Tibial nerve (tissue), 4 donors: ENCODE data around the gene TNS3. TPM values are rescaled to one million over a fixed set of nuclear protein-coding genes. Genes with fewer than 3 reads are reported as not detected.

ENCODE experiments used
- DNase-seq, 2 donors: peaks; one replicate each; pipeline ENCODE4 v3.0.0-alpha.2; 2019; ENCODE audit warnings: low spot score in 2 of 2
- H3K27ac ChIP-seq, 4 donors: fragments of 200-600 bp; sonication (generic) in 3 of 4; one replicate each; pipeline ENCODE4 v1.5.1; 2017 to 2019; ENCODE audit warnings: mild to moderate bottlenecking in 1 of 4
- H3K27me3 ChIP-seq, 2 donors: fragments of 200-600 bp; sonication (generic) in 1 of 2; one replicate each; pipeline versions ENCODE4 v1.5.1 to v1.6.0; 2017 to 2019
- H3K36me3 ChIP-seq, 3 donors: fragments of 200-600 bp; sonication (generic); one replicate each; pipeline ENCODE4 v1.5.1; 2018 to 2019
- H3K4me1 ChIP-seq, 4 donors: fragments of 200-600 bp; sonication (generic) in 3 of 4; one replicate each; pipeline ENCODE4 v1.5.1; 2017 to 2019
- H3K4me3 ChIP-seq, 4 donors: fragments of 200-600 bp; sonication (generic) in 3 of 4; one replicate each; pipeline ENCODE4 v1.5.1; 2017 to 2019; ENCODE audit warnings: mild to moderate bottlenecking in 1 of 4, moderate library complexity in 1 of 4
- H3K9me3 ChIP-seq, 4 donors: fragments of 200-600 bp; sonication (generic) in 3 of 4; one replicate each; pipeline ENCODE4 v1.5.1; 2017 to 2019
- CTCF ChIP-seq, 5 experiments: fragments of 200-600 bp in 3 of 5; fragments of 450-650 bp in 2 of 5; sonication (generic) in 3 of 5; IDR thresholded peaks; one replicate each; pipeline ENCODE4 v1.5.1; 2016 to 2019; ENCODE audit warnings: antibody characterized with exemption in 5 of 5, mild to moderate bottlenecking in 3 of 5, moderate library complexity in 2 of 5
- EP300 ChIP-seq, 2 donors: sonication (generic); formaldehyde crosslinking; IDR thresholded peaks; one replicate each; pipeline ENCODE4 v1.6.1; 2017; ENCODE audit warnings: antibody characterized with exemption in 2 of 2, mild to moderate bottlenecking in 1 of 2
- POLR2A ChIP-seq, 2 donors: fragments of 450-650 bp; IDR thresholded peaks; one replicate each; pipeline ENCODE4 v1.6.1; 2017; ENCODE audit warnings: antibody characterized with exemption in 2 of 2, mild to moderate bottlenecking in 2 of 2, moderate library complexity in 2 of 2
- WGBS, 2 donors: methylation state at CpG; one replicate each; pipeline ENCODE4 v1.1.5; 2018; 5-methylcytosine and 5-hydroxymethylcytosine counted together
- total RNA-seq, 4 donors: library from RNA; depleted of rRNA; stranded (reverse); fragments of >200 nt; gene quantifications; one replicate each; pipeline ENCODE4 v1.1.0, GENCODE V29; 2016

TNS3 gene
- total RNA-seq, 4 donors from 2014 or later, result 118 to 142 (median 133) TPM

GRCh38 chr7:47454974-47455871, 126.7 kb downstream of the TNS3 start:
- peaks cover 0 to 76% (median 24%) of the 10 kb centered on the region in 4 donors for H3K4me1 ChIP-seq
- no peak for DNase-seq
- H3K36me3 ChIP-seq, result no peaks in the 10 kb centered on the region
- no peaks in the 10 kb centered on the region for H3K27me3 ChIP-seq
- no peak for TF ChIP-seq POLR2A (IDR thresholded peaks at IDR 0.05)
- TF ChIP-seq CTCF (IDR thresholded peaks at IDR 0.05), result no peak
- TF ChIP-seq EP300 (IDR thresholded peaks at IDR 0.05), result no peak
- H3K9me3 ChIP-seq, result no peaks in the 10 kb centered on the region
- peak overlapping the region in 3 of 4 donors; percentile 69 to 86 (median 84) for H3K27ac ChIP-seq
- no peak overlapping the region for H3K4me3 ChIP-seq
- 93 to 96% methylated on average over 5 to 7 of the region's 7 CpGs for WGBS, 2 donors

GRCh38 chr7:47454069-47454973, 127.6 kb downstream of the TNS3 start:
- Histone ChIP-seq H3K36me3 (no peaks in the 10 kb centered on the region), H3K4me3 (no peak overlapping the region), H3K4me1 (peaks cover 0 to 75% (median 24%) of the 10 kb centered on the region in 4 donors), H3K27me3 (no peaks in the 10 kb centered on the region), H3K27ac (peak overlapping the region; percentile 56 to 86 (median 76)), H3K9me3 (no peaks in the 10 kb centered on the region)
- TF ChIP-seq CTCF (IDR thresholded peaks at IDR 0.05), result no peak
- no peak for TF ChIP-seq POLR2A (IDR thresholded peaks at IDR 0.05)
- no peak for TF ChIP-seq EP300 (IDR thresholded peaks at IDR 0.05)
- DNase-seq, result no peak
- WGBS, 2 donors, result 70 to 78% methylated on average over 12 to 13 of the region's 14 CpGs

- Histone ChIP-seq H3K27me3 (no peaks in the 10 kb centered on the region), H3K27ac (peak overlapping the region; percentile 56 to 86 (median 76)), H3K4me1 (peaks cover 0 to 68% (median 24%) of the 10 kb centered on the region in 4 donors), H3K9me3 (no peaks in the 10 kb centered on the region), H3K4me3 (peak overlapping the region in 1 of 4 donors; percentile 17), H3K36me3 (no peaks in the 10 kb centered on the region)
- WGBS, 2 donors, result 46 to 54% methylated on average over 22 to 23 of the region's 23 CpGs
- TF ChIP-seq EP300 (IDR thresholded peaks at IDR 0.05), result peak; percentile 66 to 85
- TF ChIP-seq POLR2A (IDR thresholded peaks at IDR 0.05), result peak in 1 of 2 donors; percentile 11
- no peak for TF ChIP-seq CTCF (IDR thresholded peaks at IDR 0.05)
- peak; percentile 49 to 66 for DNase-seq
Observed at GRCh38 chr7:47453093-47454061, 128.5 kb downstream of the TNS3 start.

GRCh38 chr7:47452715-47453092, 129.2 kb downstream of the TNS3 start:
- DNase-seq, result no peak
- Histone ChIP-seq H3K4me3 (peak overlapping the region in 1 of 4 donors; percentile 17), H3K27me3 (no peaks in the 10 kb centered on the region), H3K9me3 (no peaks in the 10 kb centered on the region), H3K36me3 (no peaks in the 10 kb centered on the region), H3K27ac (peak overlapping the region; percentile 56 to 86 (median 70)), H3K4me1 (peaks cover 0 to 65% (median 22%) of the 10 kb centered on the region in 4 donors)
- no peak for TF ChIP-seq EP300 (IDR thresholded peaks at IDR 0.05)
- no peak for TF ChIP-seq POLR2A (IDR thresholded peaks at IDR 0.05)
- TF ChIP-seq CTCF (IDR thresholded peaks at IDR 0.05), result no peak
- 81 to 84% methylated on average over 11 of the region's 11 CpGs for WGBS, 2 donors
